Neural cell (in vitro differentiated cells): ENCODE data around the gene DOK7. TPM values are rescaled to one million over a fixed set of nuclear protein-coding genes. Genes with fewer than 3 reads are reported as not detected.

Source experiments
- H2AFZ ChIP-seq: fragments of 200-600, 300-800 bp; sonication (generic), shearing (Covaris generic); 2 replicates; pipeline ENCODE4 v1.6.0; 2014; ENCODE audit warnings: low read depth, mild to moderate bottlenecking, antibody characterized with exemption, low read length, moderate library complexity
- H3F3A ChIP-seq: fragments of 200-600 bp; shearing (Covaris generic); 2 replicates; pipeline ENCODE4 v1.6.1; 2016; ENCODE audit warnings: mild to moderate bottlenecking, moderate library complexity, mixed read lengths, antibody characterized with exemption, low read length; ENCODE audit not compliant: insufficient read depth, poor library complexity, severe bottlenecking
- H3K27ac ChIP-seq: fragments of 200-600, 300-800 bp; sonication (generic), shearing (Covaris generic); 2 replicates; pipeline ENCODE4 v1.5.1; 2014; ENCODE audit warnings: mild to moderate bottlenecking, low read length, moderate library complexity
- H3K27me3 ChIP-seq: fragments of 300-800, 200-600 bp; sonication (generic), shearing (Covaris generic); 2 replicates; pipeline ENCODE4 v1.6.0; 2014; ENCODE audit warnings: mild to moderate bottlenecking, low read depth, low read length, moderate library complexity; ENCODE audit not compliant: insufficient read depth
- H3K36me3 ChIP-seq: fragments of 300-800, 200-600 bp; sonication (generic), shearing (Covaris generic); 2 replicates; pipeline ENCODE4 v1.5.1; 2014; ENCODE audit warnings: mild to moderate bottlenecking, antibody characterized with exemption, low read length, moderate library complexity; ENCODE audit not compliant: insufficient read depth
- H3K4me2 ChIP-seq: fragments of 300-800, 200-600 bp; sonication (generic), shearing (Covaris generic); 2 replicates; pipeline ENCODE4 v1.6.0; 2014; ENCODE audit warnings: mild to moderate bottlenecking, low read length
- H3K4me3 ChIP-seq: fragments of 300-800, 200-600 bp; sonication (generic), shearing (Covaris generic); 2 replicates; pipeline ENCODE4 v1.5.1; 2014; ENCODE audit warnings: mild to moderate bottlenecking, low read length, moderate library complexity
- H3K79me2 ChIP-seq: fragments of 200-600 bp; shearing (Covaris generic); replicated peaks from 2 replicates; pipeline ENCODE4 v1.6.0; 2014; ENCODE audit warnings: mild to moderate bottlenecking, low read length, moderate library complexity; ENCODE audit not compliant: insufficient read depth
- H3K9ac ChIP-seq: fragments of 300-800, 200-600 bp; sonication (generic), shearing (Covaris generic); 2 replicates; pipeline ENCODE4 v1.6.1; 2016; ENCODE audit warnings: mild to moderate bottlenecking, low read length, mixed read lengths
- H3K9me2 ChIP-seq: fragments of 200-600 bp; shearing (Covaris generic); 2 replicates; pipeline ENCODE4 v1.6.1; 2016; ENCODE audit warnings: mild to moderate bottlenecking, low read length, mixed read lengths; ENCODE audit not compliant: insufficient read depth
- H3K9me3 ChIP-seq: fragments of 200-600, 300-800 bp; sonication (generic), shearing (Covaris generic); 2 replicates; pipeline ENCODE4 v1.6.1; 2016; ENCODE audit warnings: mild to moderate bottlenecking, mixed run types, low read length, moderate library complexity, mixed read lengths
- H4K20me1 ChIP-seq: fragments of 200-600 bp; shearing (Covaris generic); 2 replicates; pipeline ENCODE4 v1.6.1; 2016; ENCODE audit warnings: mild to moderate bottlenecking, mixed run types; ENCODE audit not compliant: insufficient read depth
- EP300 ChIP-seq: fragments of 450-650 bp; conservative IDR thresholded peaks from 2 replicates; pipeline ENCODE4 v1.6.1; 2014; ENCODE audit warnings: antibody characterized with exemption, mild to moderate bottlenecking, moderate library complexity; ENCODE audit not compliant: poor library complexity, severe bottlenecking
- EZH2 ChIP-seq: fragments of 200-600, 300-800 bp; shearing (Covaris generic), sonication (generic); IDR thresholded peaks from 2 replicates; pipeline ENCODE4 v1.6.1; 2014; ENCODE audit warnings: antibody characterized with exemption, low read length, borderline replicate concordance, mild to moderate bottlenecking; ENCODE audit not compliant: insufficient read depth, poor library complexity, severe bottlenecking
- MXI1 ChIP-seq: fragments of 450-650 bp; conservative IDR thresholded peaks from 2 replicates; pipeline ENCODE4 v1.6.1; 2014; ENCODE audit warnings: antibody characterized with exemption, mild to moderate bottlenecking; ENCODE audit not compliant: poor library complexity, severe bottlenecking
- POLR2AphosphoS5 ChIP-seq: IDR thresholded peaks from 2 replicates; pipeline ENCODE4 v1.6.1; 2012
- RAD21 ChIP-seq: fragments of 450-650 bp; conservative IDR thresholded peaks from 2 replicates; pipeline ENCODE4 v1.6.1; 2014; ENCODE audit warnings: antibody characterized with exemption, mild to moderate bottlenecking, moderate library complexity
- SMC3 ChIP-seq: fragments of 450-650 bp; conservative IDR thresholded peaks from 2 replicates; pipeline ENCODE4 v1.6.1; 2014; ENCODE audit warnings: antibody characterized with exemption, mild to moderate bottlenecking, moderate library complexity; ENCODE audit not compliant: poor library complexity
- TAF1 ChIP-seq: IDR thresholded peaks from 2 replicates; pipeline ENCODE4 v1.6.1; 2012; ENCODE audit warnings: low read depth
- polyA plus RNA-seq: library from polyadenylated mRNA; depleted of rRNA; stranded (reverse); fragments of >200 nt; gene quantifications from 2 replicates; pipeline ENCODE4 v1.2.3, GENCODE V29; 2014
- TF ChIP-seq, protein P1 (sequence below): fragments of 450-650 bp; IDR thresholded peaks from 2 replicates; pipeline ENCODE4 v1.5.1; 2014; ENCODE audit warnings: antibody characterized with exemption, mild to moderate bottlenecking, moderate library complexity; ENCODE audit not compliant: poor library complexity, severe bottlenecking
- TF ChIP-seq, protein P2 (sequence below): IDR thresholded peaks from 2 replicates; pipeline ENCODE4 v1.6.1; 2012; ENCODE audit warnings: borderline replicate concordance

Gene DOK7
- polyA plus RNA-seq, 1 donor from 2014 or later = 0.66 TPM

DNA sequence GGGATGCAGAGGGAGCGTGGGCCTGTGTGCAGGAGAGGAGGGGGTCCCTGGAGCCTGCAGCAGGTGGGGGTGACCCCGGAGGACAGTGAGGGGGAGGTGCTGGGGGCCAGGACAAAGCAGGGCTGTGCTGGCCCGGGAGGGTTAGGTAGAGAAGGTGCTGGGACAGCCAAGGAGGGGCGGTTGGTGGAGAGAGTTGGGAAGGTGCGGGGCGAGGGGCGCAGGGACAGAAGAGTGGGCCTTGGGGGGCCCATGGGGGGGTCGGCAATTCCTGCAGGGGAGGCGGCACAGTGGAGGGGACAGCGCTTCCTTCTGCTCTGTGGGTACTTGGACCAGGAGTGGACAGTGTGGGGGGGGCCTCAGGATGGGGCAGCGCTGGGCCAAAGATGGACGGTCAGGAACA lies 36.6 kb downstream of the DOK7 start:
- H3K9me3 ChIP-seq = no peaks in the 10 kb centered on the region
- no peaks in the 10 kb centered on the region for H4K20me1 ChIP-seq
- no peak overlapping the region for H3K4me3 ChIP-seq
- H3K27me3 ChIP-seq = no peaks in the 10 kb centered on the region
- no peak overlapping the region for H3K4me2 ChIP-seq
- H3K9ac ChIP-seq = no peak overlapping the region
- no peaks in the 10 kb centered on the region for H3K9me2 ChIP-seq
- no peak for TF ChIP-seq EZH2
- TF ChIP-seq POLR2AphosphoS5 = no peak
- no peak for TF ChIP-seq RAD21
- TF ChIP-seq, protein P1, sequence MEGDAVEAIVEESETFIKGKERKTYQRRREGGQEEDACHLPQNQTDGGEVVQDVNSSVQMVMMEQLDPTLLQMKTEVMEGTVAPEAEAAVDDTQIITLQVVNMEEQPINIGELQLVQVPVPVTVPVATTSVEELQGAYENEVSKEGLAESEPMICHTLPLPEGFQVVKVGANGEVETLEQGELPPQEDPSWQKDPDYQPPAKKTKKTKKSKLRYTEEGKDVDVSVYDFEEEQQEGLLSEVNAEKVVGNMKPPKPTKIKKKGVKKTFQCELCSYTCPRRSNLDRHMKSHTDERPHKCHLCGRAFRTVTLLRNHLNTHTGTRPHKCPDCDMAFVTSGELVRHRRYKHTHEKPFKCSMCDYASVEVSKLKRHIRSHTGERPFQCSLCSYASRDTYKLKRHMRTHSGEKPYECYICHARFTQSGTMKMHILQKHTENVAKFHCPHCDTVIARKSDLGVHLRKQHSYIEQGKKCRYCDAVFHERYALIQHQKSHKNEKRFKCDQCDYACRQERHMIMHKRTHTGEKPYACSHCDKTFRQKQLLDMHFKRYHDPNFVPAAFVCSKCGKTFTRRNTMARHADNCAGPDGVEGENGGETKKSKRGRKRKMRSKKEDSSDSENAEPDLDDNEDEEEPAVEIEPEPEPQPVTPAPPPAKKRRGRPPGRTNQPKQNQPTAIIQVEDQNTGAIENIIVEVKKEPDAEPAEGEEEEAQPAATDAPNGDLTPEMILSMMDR = no peak
- TF ChIP-seq MXI1 = no peak
- no peak for TF ChIP-seq SMC3
- no peak for TF ChIP-seq TAF1
- TF ChIP-seq, protein P2, sequence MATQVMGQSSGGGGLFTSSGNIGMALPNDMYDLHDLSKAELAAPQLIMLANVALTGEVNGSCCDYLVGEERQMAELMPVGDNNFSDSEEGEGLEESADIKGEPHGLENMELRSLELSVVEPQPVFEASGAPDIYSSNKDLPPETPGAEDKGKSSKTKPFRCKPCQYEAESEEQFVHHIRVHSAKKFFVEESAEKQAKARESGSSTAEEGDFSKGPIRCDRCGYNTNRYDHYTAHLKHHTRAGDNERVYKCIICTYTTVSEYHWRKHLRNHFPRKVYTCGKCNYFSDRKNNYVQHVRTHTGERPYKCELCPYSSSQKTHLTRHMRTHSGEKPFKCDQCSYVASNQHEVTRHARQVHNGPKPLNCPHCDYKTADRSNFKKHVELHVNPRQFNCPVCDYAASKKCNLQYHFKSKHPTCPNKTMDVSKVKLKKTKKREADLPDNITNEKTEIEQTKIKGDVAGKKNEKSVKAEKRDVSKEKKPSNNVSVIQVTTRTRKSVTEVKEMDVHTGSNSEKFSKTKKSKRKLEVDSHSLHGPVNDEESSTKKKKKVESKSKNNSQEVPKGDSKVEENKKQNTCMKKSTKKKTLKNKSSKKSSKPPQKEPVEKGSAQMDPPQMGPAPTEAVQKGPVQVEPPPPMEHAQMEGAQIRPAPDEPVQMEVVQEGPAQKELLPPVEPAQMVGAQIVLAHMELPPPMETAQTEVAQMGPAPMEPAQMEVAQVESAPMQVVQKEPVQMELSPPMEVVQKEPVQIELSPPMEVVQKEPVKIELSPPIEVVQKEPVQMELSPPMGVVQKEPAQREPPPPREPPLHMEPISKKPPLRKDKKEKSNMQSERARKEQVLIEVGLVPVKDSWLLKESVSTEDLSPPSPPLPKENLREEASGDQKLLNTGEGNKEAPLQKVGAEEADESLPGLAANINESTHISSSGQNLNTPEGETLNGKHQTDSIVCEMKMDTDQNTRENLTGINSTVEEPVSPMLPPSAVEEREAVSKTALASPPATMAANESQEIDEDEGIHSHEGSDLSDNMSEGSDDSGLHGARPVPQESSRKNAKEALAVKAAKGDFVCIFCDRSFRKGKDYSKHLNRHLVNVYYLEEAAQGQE = no peak
- TF ChIP-seq EP300 = no peak
- H3K27ac ChIP-seq = no peak overlapping the region
- no peak overlapping the region for H2AFZ ChIP-seq
- H3K36me3 ChIP-seq = no peaks in the 10 kb centered on the region
- no peaks in the 10 kb centered on the region for H3K79me2 ChIP-seq
- no peaks in the 10 kb centered on the region for H3F3A ChIP-seq

DNA sequence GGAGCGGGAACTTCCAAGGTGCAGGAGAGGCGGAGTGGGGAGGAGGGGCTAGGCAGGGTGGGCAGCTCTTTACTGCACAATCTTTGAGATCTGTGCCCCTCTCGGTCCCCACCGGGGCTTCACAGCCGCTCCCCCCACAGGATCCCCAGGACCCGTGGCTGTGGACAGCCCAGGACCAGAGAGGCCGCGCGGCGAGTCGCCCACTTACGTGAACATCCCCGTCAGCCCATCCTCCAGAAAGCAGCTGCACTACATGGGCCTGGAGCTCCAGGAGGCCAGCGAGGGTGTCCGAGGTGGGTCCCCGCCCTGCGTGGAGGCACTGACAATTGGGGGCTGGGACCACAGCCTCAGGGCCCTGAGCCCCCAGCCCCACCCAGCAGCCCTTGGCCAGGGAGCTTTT lies 37.0 kb downstream of the DOK7 start:
- H2AFZ ChIP-seq = no peak overlapping the region
- no peak overlapping the region for H3K4me2 ChIP-seq
- H3F3A ChIP-seq = no peaks in the 10 kb centered on the region
- H3K9me2 ChIP-seq = no peaks in the 10 kb centered on the region
- H3K27me3 ChIP-seq = no peaks in the 10 kb centered on the region
- no peak overlapping the region for H3K4me3 ChIP-seq
- no peaks in the 10 kb centered on the region for H3K36me3 ChIP-seq
- H3K27ac ChIP-seq = no peak overlapping the region
- no peaks in the 10 kb centered on the region for H3K9me3 ChIP-seq
- H4K20me1 ChIP-seq = no peaks in the 10 kb centered on the region
- no peak for TF ChIP-seq SMC3
- TF ChIP-seq, protein P2 = no peak
- TF ChIP-seq EZH2 = no peak
- no peak for TF ChIP-seq RAD21
- TF ChIP-seq, protein P1 = no peak
- TF ChIP-seq TAF1 = no peak
- no peak for TF ChIP-seq MXI1
- no peak for TF ChIP-seq POLR2AphosphoS5
- no peak for TF ChIP-seq EP300
- H3K79me2 ChIP-seq = no peaks in the 10 kb centered on the region
- no peak overlapping the region for H3K9ac ChIP-seq
